D721Med (cell line): ENCODE data around the gene LY86.
"Not testable (repeated sequence)": the region's sequence is repeated elsewhere in the genome, so short reads cannot be mapped to it uniquely, and the experiment has no call there.

Experiments
- DNase-seq: peaks from one replicate; pipeline ENCODE4 v3.0.0; 2011; ENCODE audit warnings: low spot score; ENCODE audit not compliant: insufficient read length
- FAIRE-seq: peaks from 2 replicates; lab custom pipeline; 2011; peaks lifted over from hg19 to GRCh38; lab: Jason Lieb, UNC
- TF ChIP-seq, protein P1 (sequence below): IDR thresholded peaks from 2 replicates; pipeline ENCODE4 v1.5.1; 2012; ENCODE audit warnings: mild to moderate bottlenecking, control low read depth; ENCODE audit not compliant: insufficient read depth; ENCODE audit errors: missing control alignments

Gene LY86

DNA sequence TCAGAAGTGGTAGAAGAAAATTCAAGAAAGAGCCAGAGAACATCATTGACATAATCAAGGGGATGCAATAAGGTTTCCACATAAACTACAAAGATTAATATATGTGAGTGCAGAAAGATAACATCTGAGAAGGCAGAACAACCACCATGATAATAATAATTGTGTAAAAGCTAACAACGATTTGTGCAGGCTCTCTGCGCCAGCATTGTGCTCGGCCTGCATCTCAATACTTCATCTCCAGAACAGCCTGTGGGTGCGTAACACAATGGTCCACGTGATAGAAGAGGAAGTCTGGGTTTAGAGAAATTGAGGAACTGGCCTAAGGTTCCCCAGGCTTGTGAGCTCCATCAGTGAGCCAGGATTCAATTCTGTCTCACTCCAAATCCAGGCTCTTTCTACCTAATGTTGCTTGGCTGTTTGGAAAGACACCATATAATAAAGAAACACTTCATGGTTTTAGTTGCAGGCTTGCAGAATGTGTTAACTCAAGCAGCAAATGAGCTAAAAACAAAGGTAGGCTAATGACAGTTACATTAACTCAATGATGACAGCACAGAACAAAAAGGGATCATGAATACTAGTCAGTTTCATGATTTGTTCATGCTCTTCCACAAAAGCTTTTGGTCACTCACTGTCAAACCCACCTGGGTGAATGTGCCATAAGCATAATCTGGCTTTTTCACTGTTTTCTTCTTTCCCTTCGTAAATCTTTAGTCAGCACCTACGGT lies 71.2 kb downstream of the LY86 start:
- no peak for FAIRE-seq
- TF ChIP-seq, protein P1, sequence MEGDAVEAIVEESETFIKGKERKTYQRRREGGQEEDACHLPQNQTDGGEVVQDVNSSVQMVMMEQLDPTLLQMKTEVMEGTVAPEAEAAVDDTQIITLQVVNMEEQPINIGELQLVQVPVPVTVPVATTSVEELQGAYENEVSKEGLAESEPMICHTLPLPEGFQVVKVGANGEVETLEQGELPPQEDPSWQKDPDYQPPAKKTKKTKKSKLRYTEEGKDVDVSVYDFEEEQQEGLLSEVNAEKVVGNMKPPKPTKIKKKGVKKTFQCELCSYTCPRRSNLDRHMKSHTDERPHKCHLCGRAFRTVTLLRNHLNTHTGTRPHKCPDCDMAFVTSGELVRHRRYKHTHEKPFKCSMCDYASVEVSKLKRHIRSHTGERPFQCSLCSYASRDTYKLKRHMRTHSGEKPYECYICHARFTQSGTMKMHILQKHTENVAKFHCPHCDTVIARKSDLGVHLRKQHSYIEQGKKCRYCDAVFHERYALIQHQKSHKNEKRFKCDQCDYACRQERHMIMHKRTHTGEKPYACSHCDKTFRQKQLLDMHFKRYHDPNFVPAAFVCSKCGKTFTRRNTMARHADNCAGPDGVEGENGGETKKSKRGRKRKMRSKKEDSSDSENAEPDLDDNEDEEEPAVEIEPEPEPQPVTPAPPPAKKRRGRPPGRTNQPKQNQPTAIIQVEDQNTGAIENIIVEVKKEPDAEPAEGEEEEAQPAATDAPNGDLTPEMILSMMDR, result no peak
- DNase-seq, result no peak

DNA sequence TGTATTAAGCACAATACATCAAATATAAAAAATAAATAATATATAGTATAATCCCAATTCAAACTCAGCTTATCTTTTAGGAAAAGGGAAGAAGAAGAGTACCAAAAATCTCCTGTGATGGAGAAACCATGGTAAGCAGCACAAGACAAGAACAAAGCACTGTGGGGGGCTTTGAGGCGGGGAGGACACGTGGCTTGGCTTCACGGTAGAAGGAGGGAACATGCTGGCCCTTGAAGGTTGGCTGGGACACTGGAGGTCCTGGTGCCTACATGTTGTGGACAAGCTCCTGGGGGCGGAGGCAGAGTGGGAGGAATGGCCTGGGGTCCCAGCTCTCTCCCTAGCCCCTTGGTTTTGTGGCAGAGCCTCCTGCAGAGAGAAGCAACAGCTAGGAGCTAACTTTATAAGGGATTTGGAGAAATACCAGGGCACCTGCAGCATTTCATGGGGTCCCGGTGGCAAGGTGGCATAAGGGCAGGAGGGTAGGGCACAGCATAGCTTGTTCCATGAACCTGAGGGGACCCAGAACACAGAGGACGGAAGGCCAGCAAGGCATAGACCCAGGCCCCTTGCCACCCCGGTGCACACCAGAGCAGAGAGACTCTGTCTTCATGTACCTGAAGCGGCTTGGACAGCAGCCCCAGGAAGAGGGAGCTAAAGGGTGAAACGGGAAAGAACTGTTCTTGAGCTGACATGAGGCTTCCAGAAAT lies 72.0 kb downstream of the LY86 start:
- TF ChIP-seq, protein P1, result no peak
- no peak for FAIRE-seq
- no peak for DNase-seq

DNA sequence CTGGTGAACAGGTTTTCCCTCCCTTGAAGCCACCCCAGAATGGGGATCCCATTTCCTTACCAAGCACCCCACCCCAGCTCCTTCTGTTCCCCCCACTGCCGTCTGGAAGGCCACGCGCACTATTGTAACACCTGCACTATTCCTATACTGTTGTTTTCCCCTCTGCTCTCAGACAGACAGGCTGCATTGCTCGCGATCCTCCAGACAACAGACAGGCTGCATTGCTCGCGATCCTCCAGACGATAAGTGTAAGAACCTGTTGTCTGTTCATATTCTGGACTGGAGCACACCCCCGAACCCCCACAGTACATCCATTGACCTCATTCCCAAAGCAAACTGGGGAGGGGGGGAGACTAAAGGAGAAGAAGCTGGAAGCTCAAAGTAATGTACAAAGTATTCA lies 72.7 kb downstream of the LY86 start:
- DNase-seq (no peak), FAIRE-seq (no peak)
- TF ChIP-seq, protein P1, result no peak

DNA sequence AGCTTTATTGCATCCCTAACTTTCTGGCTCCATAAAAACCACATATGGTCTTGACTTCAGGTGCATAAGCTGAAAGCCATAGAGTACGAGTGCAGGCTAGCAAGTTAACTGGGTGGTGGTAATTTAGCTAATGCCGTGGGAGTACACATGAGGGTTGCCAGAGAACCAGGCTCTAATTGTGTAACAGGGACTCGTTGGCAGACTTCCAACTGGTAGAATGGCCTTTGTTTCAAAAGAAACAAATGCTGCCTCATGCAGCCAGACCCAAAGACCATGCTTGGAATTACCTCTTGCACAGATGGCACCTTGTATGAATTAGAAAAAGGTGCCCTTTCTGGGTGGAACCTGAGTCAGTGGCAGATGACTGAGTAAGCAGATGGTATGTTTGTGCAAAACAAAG lies 73.2 kb downstream of the LY86 start:
- TF ChIP-seq, protein P1, result no peak
- no peak for DNase-seq
- FAIRE-seq, result no peak

DNA sequence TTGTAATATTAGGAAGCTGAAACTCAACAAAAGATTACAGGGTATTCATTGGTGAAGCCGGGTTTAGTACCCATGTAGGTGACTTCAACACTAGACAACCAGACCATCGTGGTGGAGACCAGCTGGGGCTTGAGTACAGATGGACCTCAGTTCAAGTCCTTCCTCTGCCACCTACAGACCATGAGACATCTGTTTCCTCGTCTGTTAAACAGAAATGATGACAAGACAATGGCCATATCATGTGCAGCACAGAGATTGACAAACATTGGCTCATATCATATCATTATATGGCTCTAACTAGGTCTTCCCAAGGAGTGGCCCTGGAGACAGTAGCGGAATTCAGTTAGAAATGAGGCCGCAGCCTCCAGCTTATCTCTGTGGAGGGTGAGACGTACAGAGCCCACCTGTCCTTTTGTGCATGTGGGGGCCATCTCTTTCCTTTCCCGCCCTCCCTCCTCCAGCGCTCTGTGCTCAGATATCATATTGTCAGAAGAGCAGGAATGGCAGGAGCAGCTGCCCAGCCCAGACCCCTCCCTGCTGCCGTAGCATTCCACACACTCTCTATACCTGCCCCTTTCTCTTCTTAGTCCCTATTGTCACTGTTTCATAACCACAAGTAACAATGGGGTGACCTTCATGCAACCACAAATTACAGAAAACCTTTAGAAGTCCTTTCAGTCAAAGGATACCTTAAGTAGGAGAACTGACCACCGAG lies 75.1 kb downstream of the LY86 start:
- no peak for DNase-seq
- no peak for FAIRE-seq
- TF ChIP-seq, protein P1, result no peak

DNA sequence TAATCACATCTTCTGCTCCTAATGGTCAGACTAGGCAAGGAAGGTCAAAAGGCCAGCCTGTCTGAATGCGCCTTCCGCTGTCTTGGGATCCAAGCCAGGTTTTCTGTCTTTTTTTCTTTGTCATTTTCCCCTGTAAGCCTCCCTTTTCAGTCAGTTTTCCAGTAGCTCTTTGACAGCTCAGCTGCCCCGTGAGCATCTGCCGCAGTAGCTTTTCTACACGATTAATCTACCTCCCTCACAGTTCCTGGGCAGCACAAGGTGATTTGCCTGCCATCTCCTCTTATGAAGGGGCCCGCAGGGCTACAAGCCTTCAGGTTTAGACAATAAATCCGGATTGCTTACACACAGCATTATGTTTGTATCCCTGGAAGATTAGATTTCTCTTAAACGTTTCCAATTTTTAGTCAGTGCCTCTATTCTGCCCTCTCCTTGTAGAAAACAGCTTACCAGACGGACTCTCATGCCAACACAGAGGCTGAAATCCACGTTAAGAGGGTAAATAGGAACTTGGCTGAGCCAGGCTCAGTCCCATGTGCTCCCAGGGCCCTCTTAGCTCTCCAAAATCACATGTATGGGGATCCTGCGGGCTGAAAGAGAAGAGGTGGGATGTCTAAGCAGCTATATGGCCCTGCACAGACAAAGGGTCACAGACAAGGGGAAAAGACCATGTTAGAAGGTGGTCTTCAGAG lies 77.2 kb downstream of the LY86 start:
- TF ChIP-seq, protein P1, result peak; percentile 4
- FAIRE-seq (no peak), DNase-seq (peak; percentile 45)

DNA sequence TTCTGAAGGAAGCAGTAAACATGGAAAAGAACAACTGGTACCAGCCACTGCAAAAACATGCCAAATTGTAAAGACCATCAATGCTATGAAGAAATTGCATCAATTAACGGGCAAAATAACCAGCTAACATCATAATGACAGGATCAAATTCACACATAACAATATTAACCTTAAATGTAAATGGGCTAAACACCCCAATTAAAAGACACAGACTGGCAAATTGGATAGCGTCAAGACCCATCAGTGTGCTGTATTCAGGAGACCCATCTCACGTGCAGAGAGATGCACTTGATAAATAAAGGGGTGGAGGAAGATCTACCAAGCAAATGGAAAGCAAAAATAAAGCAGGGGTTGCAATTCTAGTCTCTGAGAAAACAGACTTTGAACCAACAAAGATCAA lies 81.6 kb downstream of the LY86 start:
- DNase-seq, FAIRE-seq: not testable (repeated sequence)
